Endothelial cell of umbilical vein (primary cell): ENCODE measurements around the gene PTPDC1. TPM values are rescaled to one million over a fixed set of nuclear protein-coding genes. Genes with fewer than 3 reads are reported as not detected.

Experiments used
- BruUV-seq: library from RNA; stranded (reverse); fragments of 400-500 nt; replicated peaks from 2 replicates; lab custom pipeline; 2021; lab: Mats Ljungman, UMichigan
- CTCF ChIA-PET: fragments of 300-600, 350-600 bp; sonication (Branson Sonifier 250); formaldehyde crosslinking; loops from one replicate; lab custom pipeline; 2021; ENCODE audit warnings: antibody characterized with exemption, inconsistent platforms; lab: Charles Lee
- POLR2A ChIA-PET: fragments of 300-600, 350-600 bp; sonication (Branson Sonifier 250); formaldehyde crosslinking; loops from one replicate; lab custom pipeline; 2021; ENCODE audit warnings: antibody characterized with exemption, inconsistent platforms; lab: Charles Lee
- DNase-seq: peaks from one replicate; pipeline ENCODE4 v3.0.0-alpha.2; 2011; ENCODE audit warnings: low read depth, low spot score
- FAIRE-seq: peaks from 2 replicates; lab custom pipeline; 2011; peaks lifted over from hg19 to GRCh38; lab: Jason Lieb, UNC
- H2AFZ ChIP-seq: 2 replicates; pipeline ENCODE4 v1.6.0; 2012; ENCODE audit warnings: low read depth, low read length, control low read depth, inconsistent platforms
- H3K27ac ChIP-seq: 2 replicates; pipeline ENCODE4 v1.5.1; 2011; ENCODE audit warnings: low read depth, mild to moderate bottlenecking, control low read depth, low read length, moderate library complexity; ENCODE audit not compliant: insufficient read depth
- H3K27me3 ChIP-seq, 2 experiments: 2 replicates each; pipeline versions ENCODE4 v1.6.0 to v1.6.1; 2011; ENCODE audit warnings: low read length in 2 of 2, mixed read lengths in 1 of 2; ENCODE audit not compliant: control insufficient read depth in 2 of 2, insufficient read depth in 2 of 2
- H3K36me3 ChIP-seq, 2 experiments: 2 replicates in 1 of 2; 3 replicates in 1 of 2; pipeline ENCODE4 v1.5.1; 2011; ENCODE audit warnings: low read length in 2 of 2, mild to moderate bottlenecking in 1 of 2, moderate library complexity in 1 of 2; ENCODE audit not compliant: control insufficient read depth in 2 of 2, insufficient read depth in 2 of 2; ENCODE audit errors: extremely low read depth in 1 of 2
- H3K4me1 ChIP-seq: 3 replicates; pipeline ENCODE4 v1.5.1; 2011; ENCODE audit warnings: mild to moderate bottlenecking, low read length; ENCODE audit not compliant: control insufficient read depth, insufficient read depth; ENCODE audit errors: extremely low read depth
- H3K4me2 ChIP-seq: 2 replicates; pipeline ENCODE4 v1.6.1; 2011; ENCODE audit warnings: low read length, control low read depth, mixed read lengths; ENCODE audit not compliant: insufficient read depth
- H3K4me3 ChIP-seq, 3 experiments: fragments of 200-600 bp in 1 of 3; sonication (generic), shearing (Covaris generic) in 1 of 3; replicated peaks in 1 of 3; 2 replicates each; pipeline ENCODE4 v1.5.1; 2011 to 2016; ENCODE audit warnings: control low read depth in 3 of 3, low read length in 3 of 3, mild to moderate bottlenecking in 2 of 3, inconsistent platforms in 1 of 3, low read depth in 1 of 3, moderate library complexity in 1 of 3; ENCODE audit not compliant: insufficient read depth in 1 of 3
- H3K79me2 ChIP-seq: 2 replicates; pipeline ENCODE4 v1.6.0; 2012; ENCODE audit warnings: low read length, inconsistent platforms; ENCODE audit not compliant: control insufficient read depth, insufficient read depth
- H3K9ac ChIP-seq: replicated peaks from 2 replicates; pipeline ENCODE3; 2011; ENCODE audit warnings: low read length, control low read depth; ENCODE audit not compliant: insufficient read depth; ENCODE audit errors: extremely low read depth
- H3K9me1 ChIP-seq: replicated peaks from 3 replicates; pipeline ENCODE4 v1.6.0; 2011; ENCODE audit warnings: mild to moderate bottlenecking, low read length; ENCODE audit not compliant: control insufficient read depth, insufficient read depth; ENCODE audit errors: extremely low read depth
- H3K9me3 ChIP-seq: replicated peaks from 2 replicates; pipeline ENCODE4 v1.5.1; 2012; ENCODE audit warnings: low read length, inconsistent platforms; ENCODE audit not compliant: control insufficient read depth, insufficient read depth
- H4K20me1 ChIP-seq: replicated peaks from 2 replicates; pipeline ENCODE3; 2011; ENCODE audit warnings: mild to moderate bottlenecking, low read length; ENCODE audit not compliant: control insufficient read depth, insufficient read depth; ENCODE audit errors: extremely low read depth
- EZH2 ChIP-seq: IDR thresholded peaks from 2 replicates; pipeline ENCODE4 v1.6.1; 2012; ENCODE audit warnings: borderline replicate concordance, low read depth, mild to moderate bottlenecking, moderate library complexity, low read length, inconsistent platforms; ENCODE audit not compliant: severe bottlenecking
- JUN ChIP-seq: IDR thresholded peaks from 2 replicates; pipeline ENCODE4 v1.6.1; 2011; ENCODE audit warnings: borderline replicate concordance, low read depth; ENCODE audit not compliant: insufficient read length, insufficient read depth
- POLR2AphosphoS5 ChIP-seq: IDR thresholded peaks from 2 replicates; pipeline ENCODE4 v1.6.1; 2012; ENCODE audit warnings: low read depth, mild to moderate bottlenecking, control low read depth, low read length, moderate library complexity; ENCODE audit not compliant: insufficient read depth
- dilution Hi-C: fragments of 300-500 bp; cut with MboI; formaldehyde crosslinking; loops from one replicate; pipeline ENCODE4 v1.15.0; 2019; ENCODE audit warnings: low sequenced_read_pairs; ENCODE audit not compliant: extremely low pct_ligation_motif_present
- intact Hi-C: fragments of 100-400 bp; cut with micrococcal nuclease; formaldehyde crosslinking; loops from one replicate; pipeline ENCODE4 v1.10.0; 2022
- polyA plus RNA-seq, 4 experiments: library from polyadenylated mRNA; depleted of rRNA in 3 of 4; stranded (reverse) in 3 of 4; unstranded in 1 of 4; fragments of >200 nt; gene quantifications; 2 replicates each; pipeline versions ENCODE4 v1.2.1 to v1.2.3, GENCODE V29; 2011 to 2012; ENCODE audit warnings: missing spikeins in 1 of 4
- total RNA-seq: library from RNA; stranded (reverse); gene quantifications from 2 replicates; pipeline ENCODE4 v1.2.3, GENCODE V29; 2021
- TF ChIP-seq, protein P1 (sequence below), 2 donors: IDR thresholded peaks; 1 replicate in 1 of 2; 2 replicates in 1 of 2; pipeline ENCODE4 v1.5.1; 2011; ENCODE audit warnings: low read length in 2 of 2, mild to moderate bottlenecking in 2 of 2, moderate library complexity in 2 of 2, control low read depth in 1 of 2, inconsistent platforms in 1 of 2, low read depth in 1 of 2; ENCODE audit not compliant: insufficient read depth in 1 of 2; ENCODE audit errors: extremely low read depth in 1 of 2
- TF ChIP-seq, protein P2 (sequence below): IDR thresholded peaks from 2 replicates; pipeline ENCODE4 v1.6.1; 2011; ENCODE audit not compliant: insufficient read depth, insufficient read length

PTPDC1 gene
- total and polyA plus RNA-seq, 2 donors (not counting 3 experiments of a cell fraction or from before 2014, with no cell fraction given) = 4.3 to 9.1 TPM

DNA sequence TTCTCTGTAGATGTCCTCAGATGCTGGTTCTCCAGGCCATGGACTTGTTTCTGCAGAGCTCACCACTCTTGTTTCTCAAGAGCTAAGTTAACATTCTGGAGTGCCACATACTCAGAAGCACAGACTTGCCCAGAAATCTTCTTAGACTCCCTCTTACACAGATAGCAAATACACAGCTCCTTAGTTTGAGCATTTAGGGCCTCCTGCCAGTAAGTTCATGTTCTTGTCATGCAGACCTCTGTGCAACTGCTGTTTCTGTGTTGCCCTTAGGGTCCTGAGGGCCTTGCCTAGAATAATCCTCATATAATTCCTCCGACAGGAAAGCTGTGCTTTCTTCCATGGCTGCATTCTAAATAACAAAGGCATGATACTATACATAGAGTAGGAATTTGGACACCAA is 1.3 kb upstream of the PTPDC1 start:
- intact Hi-C loops = no loop called here

More for the DNA sequence above, 1.3 kb upstream of the PTPDC1 start:
- no peaks in the 10 kb centered on the region for H3K27me3 ChIP-seq
- no peaks in the 10 kb centered on the region for H4K20me1 ChIP-seq
- H3K9me1 ChIP-seq = no peaks in the 10 kb centered on the region
- TF ChIP-seq, protein P1, sequence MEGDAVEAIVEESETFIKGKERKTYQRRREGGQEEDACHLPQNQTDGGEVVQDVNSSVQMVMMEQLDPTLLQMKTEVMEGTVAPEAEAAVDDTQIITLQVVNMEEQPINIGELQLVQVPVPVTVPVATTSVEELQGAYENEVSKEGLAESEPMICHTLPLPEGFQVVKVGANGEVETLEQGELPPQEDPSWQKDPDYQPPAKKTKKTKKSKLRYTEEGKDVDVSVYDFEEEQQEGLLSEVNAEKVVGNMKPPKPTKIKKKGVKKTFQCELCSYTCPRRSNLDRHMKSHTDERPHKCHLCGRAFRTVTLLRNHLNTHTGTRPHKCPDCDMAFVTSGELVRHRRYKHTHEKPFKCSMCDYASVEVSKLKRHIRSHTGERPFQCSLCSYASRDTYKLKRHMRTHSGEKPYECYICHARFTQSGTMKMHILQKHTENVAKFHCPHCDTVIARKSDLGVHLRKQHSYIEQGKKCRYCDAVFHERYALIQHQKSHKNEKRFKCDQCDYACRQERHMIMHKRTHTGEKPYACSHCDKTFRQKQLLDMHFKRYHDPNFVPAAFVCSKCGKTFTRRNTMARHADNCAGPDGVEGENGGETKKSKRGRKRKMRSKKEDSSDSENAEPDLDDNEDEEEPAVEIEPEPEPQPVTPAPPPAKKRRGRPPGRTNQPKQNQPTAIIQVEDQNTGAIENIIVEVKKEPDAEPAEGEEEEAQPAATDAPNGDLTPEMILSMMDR (IDR thresholded peaks at IDR 0.05; ENCODE audit: extremely low read depth in 1 of 2, insufficient read depth in 1 of 2, low read depth in 1 of 2, low read length in 2 of 2) = no peak
- TF ChIP-seq, protein P2, sequence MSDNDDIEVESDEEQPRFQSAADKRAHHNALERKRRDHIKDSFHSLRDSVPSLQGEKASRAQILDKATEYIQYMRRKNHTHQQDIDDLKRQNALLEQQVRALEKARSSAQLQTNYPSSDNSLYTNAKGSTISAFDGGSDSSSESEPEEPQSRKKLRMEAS = no peak
- TF ChIP-seq JUN = no peak
- no peak for TF ChIP-seq POLR2AphosphoS5
- TF ChIP-seq EZH2 = no peak
- BruUV-seq = no TSS peak
- no peaks in the 10 kb centered on the region for H3K36me3 ChIP-seq
- FAIRE-seq (no peak), DNase-seq (no peak)
- H3K9me3 ChIP-seq = no peaks in the 10 kb centered on the region
- peaks cover 9% of the 10 kb centered on the region for H3K4me1 ChIP-seq
- no peak overlapping the region for H3K9ac ChIP-seq
- dilution Hi-C loops = no loop called here
- no peaks in the 10 kb centered on the region for H3K79me2 ChIP-seq
- no peak overlapping the region for H2AFZ ChIP-seq
- POLR2A ChIA-PET = no interaction called here
- H3K4me2 ChIP-seq = no peak overlapping the region
- CTCF ChIA-PET = interaction anchor here (0.9 to 1.7 kb wide), 4 partner anchors 8 to 130 kb away, joined by 3 to 4 read pairs (median 3); no protein-coding TSS in a partner anchor
- no peak overlapping the region for H3K4me3 ChIP-seq
- no peak overlapping the region for H3K27ac ChIP-seq
